HG03521 (cell line): Measurements from ENCODE around the gene SLMAP.
"Not testable (repeated sequence)": the region's sequence is repeated elsewhere in the genome, so short reads cannot be mapped to it uniquely, and the experiment has no call there.

ENCODE experiments used
- ATAC-seq: cut with Tn5 transposase; IDR thresholded peaks from one replicate; pipeline ENCODE4 v1.9.1; 2021; ENCODE audit warnings: mild to moderate bottlenecking, moderate library complexity; ENCODE audit not compliant: unreplicated experiment

Gene SLMAP

GRCh38 chr3:57869110-57869509 lies 113.0 kb downstream of the SLMAP start:
- ATAC-seq, result not testable (repeated sequence)

- ATAC-seq, result no peak
Measured at GRCh38 chr3:57872606-57873005, 116.5 kb downstream of the SLMAP start.

- no peak for ATAC-seq
Measured at GRCh38 chr3:57876632-57877031, 120.5 kb downstream of the SLMAP start.

- ATAC-seq, result no peak
Measured at GRCh38 chr3:57877116-57877515, 121.0 kb downstream of the SLMAP start.

DNA sequence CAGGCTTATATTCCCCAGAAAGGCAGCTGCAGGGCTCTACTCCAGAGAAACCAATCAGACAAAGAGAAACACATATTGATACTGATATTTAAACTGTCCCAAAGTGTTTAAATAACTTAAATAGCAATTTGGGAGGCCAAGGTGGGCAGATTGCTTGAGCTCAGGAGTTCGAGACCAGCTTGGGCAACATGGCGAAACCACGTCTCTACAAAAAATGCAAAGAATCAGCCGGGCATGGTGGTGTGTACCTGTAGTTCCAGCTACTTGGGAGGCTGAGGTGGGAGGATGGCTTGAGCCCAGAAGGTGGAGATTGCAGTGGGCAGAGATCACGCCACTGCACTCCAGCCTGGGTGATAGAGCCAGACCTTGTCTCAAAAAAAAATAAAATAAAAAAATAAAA lies 128.3 kb downstream of the SLMAP start:
- ATAC-seq, result not testable (repeated sequence)

- no peak for ATAC-seq
Measured at GRCh38 chr3:57889807-57890206, 133.7 kb downstream of the SLMAP start.

- ATAC-seq, result no peak
Measured at GRCh38 chr3:57890874-57891273, 134.8 kb downstream of the SLMAP start.

DNA sequence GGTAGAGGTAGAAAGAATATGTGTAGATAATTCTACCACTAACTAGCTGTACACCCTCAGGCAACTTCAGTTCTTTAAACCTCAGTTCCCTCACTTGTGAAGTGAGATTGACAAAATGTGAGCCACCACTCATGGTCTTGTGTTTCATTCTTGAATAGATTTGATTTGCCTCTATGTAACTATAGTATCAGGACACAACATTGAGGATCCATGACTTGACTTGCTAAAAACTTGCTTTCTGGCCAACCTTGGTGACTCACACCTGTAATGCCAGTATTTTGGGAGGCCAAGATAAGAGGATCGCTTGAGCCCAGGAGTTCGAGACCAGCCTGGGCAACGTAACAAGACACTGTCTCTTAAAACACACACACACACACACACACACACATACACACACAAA lies 136.3 kb downstream of the SLMAP start:
- ATAC-seq, result no peak

DNA sequence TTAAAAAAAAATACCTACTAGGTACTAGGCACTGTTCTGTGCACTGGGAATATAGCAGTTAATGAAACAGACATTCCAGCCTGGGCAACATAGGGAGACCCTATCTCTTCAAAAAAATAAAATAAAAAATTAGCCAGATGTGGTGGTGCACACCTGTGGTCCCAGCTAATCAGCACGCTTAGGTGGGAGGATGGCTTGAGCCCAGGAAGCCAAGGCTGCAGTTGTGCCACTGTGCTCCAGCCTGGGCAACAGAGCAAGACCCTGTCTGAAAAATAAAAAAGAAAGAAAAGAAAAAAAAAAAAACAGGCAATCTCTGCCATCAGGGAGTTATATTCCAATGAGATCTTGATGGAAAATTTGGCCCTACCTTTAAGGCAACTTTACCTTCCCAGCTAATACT lies 137.0 kb downstream of the SLMAP start:
- no peak for ATAC-seq

DNA sequence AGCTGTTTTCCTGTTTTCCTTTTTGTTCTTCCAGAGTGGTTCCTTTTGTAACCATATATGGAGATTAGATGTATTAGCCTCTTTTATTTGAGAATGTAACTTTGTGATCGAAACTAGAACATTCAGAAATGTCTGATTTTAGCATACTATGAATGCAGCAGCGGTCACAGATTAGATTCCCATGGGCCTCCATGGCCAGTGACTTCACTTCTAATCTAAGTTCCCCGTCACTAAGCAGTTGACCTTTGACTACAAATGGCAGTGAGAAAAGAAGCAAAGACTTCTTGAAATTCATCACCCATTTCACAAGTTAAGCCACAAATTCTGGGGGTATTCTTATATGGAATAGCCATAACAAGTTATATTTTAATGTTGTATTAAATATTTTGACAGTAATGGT lies 137.6 kb downstream of the SLMAP start:
- ATAC-seq, result no peak

- no peak for ATAC-seq
Measured at GRCh38 chr3:57896031-57896430, 139.9 kb downstream of the SLMAP start.

DNA sequence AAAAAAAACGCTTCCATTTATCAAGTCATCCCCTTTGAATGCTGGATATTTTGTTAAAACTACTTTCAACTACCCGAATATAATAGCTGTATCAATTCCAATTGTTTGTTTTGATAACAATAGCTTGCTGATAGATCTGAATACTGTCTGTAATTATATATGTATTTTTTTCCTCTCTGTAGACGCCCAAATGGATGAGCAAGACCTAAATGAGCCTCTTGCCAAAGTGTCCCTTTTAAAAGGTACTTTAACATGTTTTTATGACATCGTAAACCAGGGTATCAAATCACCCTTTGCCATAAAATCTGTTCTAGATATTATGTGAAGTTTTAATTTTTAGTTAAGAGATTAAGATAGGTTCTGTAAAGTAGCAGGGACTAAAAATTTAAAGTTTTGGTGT lies 140.6 kb downstream of the SLMAP start:
- ATAC-seq, result no peak

- no peak for ATAC-seq
Measured at GRCh38 chr3:57900786-57901185, 144.7 kb downstream of the SLMAP start.

GRCh38 chr3:57903124-57903890 lies 147.2 kb downstream of the SLMAP start:
- ATAC-seq, result no peak

DNA sequence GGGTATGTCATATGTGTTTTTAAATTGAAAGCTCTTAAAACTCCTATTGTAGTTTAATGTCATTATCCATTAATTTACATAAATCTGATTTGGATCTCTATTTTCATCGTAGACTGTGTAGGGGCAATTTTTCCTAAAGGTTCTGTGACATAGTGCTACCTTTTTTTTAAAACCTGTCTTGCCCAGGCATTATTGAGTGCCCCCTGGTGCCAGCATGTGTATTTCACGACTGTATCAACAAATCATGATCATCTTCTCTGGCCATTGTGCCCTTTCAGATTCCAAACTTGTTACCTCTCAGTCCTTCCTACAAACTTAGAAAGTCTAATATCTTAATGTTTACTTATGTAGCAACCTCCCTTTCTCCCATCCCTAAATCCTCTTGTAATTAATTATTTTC lies 154.9 kb downstream of the SLMAP start:
- ATAC-seq, result no peak

DNA sequence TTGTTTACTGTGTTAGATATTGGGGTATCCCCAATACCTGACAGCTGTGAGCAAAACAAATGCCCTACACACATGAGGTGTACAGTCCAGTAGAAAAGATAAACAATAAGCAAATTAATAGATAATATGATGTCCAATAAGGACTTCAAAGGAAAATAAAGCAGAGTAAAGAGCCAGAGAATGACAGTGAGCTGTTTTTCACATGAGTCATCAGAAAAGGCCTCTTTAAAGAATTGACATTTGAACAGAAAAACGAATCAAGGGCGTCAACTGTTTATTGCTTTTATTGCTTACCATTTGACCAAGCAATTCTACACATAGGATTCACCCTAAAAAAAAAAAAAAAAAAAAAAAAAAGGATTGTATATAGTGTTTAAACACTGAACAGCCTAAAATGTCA lies 155.5 kb downstream of the SLMAP start:
- no peak for ATAC-seq

DNA sequence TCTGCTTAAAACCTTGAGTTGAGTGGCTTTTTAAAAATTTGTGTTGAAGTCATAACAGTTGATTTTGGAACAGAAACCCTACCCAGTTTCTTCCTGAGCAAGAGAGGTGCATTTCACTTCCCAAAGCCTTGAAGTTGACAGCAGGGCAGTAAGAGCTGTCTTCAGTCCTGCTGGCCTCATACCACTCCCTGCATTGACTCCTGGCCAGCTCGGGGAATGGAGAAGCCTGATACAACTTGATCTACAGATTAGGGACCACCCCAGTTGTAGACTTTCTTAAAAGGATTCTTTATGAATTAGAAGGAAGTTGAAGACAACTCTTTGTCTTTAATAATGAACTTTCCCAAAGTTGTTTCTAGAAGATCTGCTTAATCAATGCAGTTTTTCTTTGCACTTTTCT lies 161.5 kb downstream of the SLMAP start:
- ATAC-seq, result no peak

GRCh38 chr3:57918123-57918837 lies 162.2 kb downstream of the SLMAP start:
- ATAC-seq, result no peak

DNA sequence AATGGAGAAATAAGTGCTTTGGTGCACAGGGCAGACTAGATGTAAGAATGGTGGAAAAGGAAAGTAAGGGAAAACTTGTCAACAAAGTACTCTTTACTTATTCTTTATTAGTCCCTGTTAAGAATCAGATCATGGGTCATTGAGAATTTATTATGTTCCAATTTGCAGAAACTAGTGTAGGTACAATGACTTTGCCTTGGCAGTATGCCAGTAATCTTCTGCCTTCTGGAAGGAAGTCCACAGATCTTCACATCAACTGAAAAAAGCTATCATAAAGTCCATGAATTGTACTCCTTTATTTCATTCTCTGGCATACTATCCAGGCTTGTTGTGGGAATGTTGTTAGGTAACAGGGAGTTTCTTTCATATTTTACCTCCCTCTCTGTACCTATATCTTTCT lies 163.9 kb downstream of the SLMAP start:
- no peak for ATAC-seq

DNA sequence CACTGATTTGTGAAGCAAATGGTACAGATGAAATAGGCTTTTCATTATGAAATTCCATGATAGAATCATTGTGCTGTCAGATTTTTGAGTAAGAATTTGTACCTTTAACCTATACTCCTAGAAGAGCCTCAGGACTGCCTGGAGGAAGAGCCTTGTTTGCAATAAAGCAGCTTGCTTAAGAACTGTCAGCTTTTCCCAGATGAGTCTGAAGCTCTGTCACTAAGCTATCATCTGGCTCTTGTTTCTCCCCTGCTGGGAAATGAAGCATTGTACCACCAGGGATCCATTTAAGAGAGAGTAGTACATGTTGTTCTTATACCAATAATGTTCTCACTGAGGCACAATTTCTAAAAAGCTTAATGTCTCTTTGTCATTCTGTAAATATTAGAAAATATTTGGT lies 167.0 kb downstream of the SLMAP start:
- ATAC-seq, result no peak

GRCh38 chr3:57923752-57924151 lies 167.6 kb downstream of the SLMAP start:
- no peak for ATAC-seq

GRCh38 chr3:57927166-57927565 lies 171.1 kb downstream of the SLMAP start:
- ATAC-seq, result no peak

GRCh38 chr3:57927916-57928315 lies 171.8 kb downstream of the SLMAP start:
- no peak for ATAC-seq
